ENCODE measurements around the gene ASIC2.
"Not testable (repeated sequence)": the region's sequence is repeated elsewhere in the genome, so short reads cannot be mapped to it uniquely, and the experiment has no call there.

ASIC2 gene

DNA sequence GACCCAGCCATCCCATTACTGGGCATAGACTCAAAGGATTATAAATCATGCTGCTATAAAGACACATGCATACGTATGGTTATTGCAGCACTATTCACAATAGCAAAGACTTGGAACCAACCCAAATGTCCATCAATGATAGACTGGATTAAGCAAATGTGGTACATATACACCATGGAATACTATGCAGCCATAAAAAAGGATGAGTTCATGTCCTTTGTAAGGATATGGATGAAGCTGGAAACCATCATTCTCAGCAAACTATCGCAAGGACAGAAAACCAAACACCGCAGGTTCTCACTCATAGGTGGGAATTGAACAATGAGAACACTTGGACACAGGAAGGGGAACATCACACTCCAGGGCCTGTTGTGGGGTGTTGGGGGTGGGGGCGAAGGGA lies 323.9 kb downstream of the ASIC2 start:
- DNase-seq = not testable (repeated sequence)

DNA sequence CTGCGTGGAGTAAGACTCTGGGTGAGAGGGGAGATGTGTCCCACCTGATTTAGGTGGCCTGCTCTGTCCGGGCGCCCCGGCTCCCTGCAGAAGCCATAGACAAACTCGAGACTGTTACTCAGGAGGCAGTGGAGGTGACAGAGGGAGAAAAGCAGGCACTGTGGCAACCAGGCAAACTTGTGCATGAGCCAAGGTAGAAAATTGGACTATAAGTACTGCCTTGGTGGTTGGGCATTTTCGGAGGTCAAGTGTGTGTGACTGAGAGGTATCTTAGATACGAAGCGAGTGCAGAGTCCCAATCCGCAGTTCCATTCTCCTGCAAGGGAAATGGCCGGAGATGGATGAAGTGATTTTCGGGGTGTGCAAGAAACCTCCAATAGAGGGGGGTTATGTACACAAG lies 328.6 kb downstream of the ASIC2 start:
- DNase-seq = no peak

Measured in kidney glomerular epithelial cell (primary cell).